ENCODE measurements around the gene KRT6B.
"Not testable (repeated sequence)": the region's sequence is repeated elsewhere in the genome, so short reads cannot be mapped to it uniquely, and the experiment has no call there.

Gene KRT6B

GRCh38 chr12:52411815-52412214 lies 40.1 kb downstream of the KRT6B start:
- DNase-seq, result no peak

GRCh38 chr12:52410589-52411248 lies 41.2 kb downstream of the KRT6B start:
- not testable (repeated sequence) for DNase-seq

- no peak for DNase-seq
Measured at GRCh38 chr12:52407918-52408317, 44.0 kb downstream of the KRT6B start.

GRCh38 chr12:52405922-52406385 lies 46.0 kb downstream of the KRT6B start, which contains the start of gene KRT82:
Gene KRT82 (minus strand): TSS chr12:52406335. CDS start chr12:52406277, 58 bp downstream.
- no peak for DNase-seq

- DNase-seq, result no peak
Measured at GRCh38 chr12:52404951-52405350, 47.0 kb downstream of the KRT6B start.

GRCh38 chr12:52403561-52403960 lies 48.4 kb downstream of the KRT6B start:
- DNase-seq, result no peak

- no peak for DNase-seq
Measured at GRCh38 chr12:52402873-52403540, 48.9 kb downstream of the KRT6B start.

- DNase-seq, result no peak
Measured at GRCh38 chr12:52402377-52402776, 49.6 kb downstream of the KRT6B start.

- DNase-seq, result no peak
Measured at GRCh38 chr12:52401926-52402325, 50.0 kb downstream of the KRT6B start.

GRCh38 chr12:52401526-52401925 lies 50.4 kb downstream of the KRT6B start:
- DNase-seq, result no peak

GRCh38 chr12:52400906-52401305 lies 51.0 kb downstream of the KRT6B start:
- no peak for DNase-seq

GRCh38 chr12:52399756-52400155 lies 52.2 kb downstream of the KRT6B start:
- no peak for DNase-seq

GRCh38 chr12:52398176-52398575 lies 53.8 kb downstream of the KRT6B start:
- DNase-seq, result no peak

- no peak for DNase-seq
Measured at GRCh38 chr12:52396656-52397055, 55.3 kb downstream of the KRT6B start.
